ENCODE measurements around the gene NHERF2.

The NHERF2 gene

DNA sequence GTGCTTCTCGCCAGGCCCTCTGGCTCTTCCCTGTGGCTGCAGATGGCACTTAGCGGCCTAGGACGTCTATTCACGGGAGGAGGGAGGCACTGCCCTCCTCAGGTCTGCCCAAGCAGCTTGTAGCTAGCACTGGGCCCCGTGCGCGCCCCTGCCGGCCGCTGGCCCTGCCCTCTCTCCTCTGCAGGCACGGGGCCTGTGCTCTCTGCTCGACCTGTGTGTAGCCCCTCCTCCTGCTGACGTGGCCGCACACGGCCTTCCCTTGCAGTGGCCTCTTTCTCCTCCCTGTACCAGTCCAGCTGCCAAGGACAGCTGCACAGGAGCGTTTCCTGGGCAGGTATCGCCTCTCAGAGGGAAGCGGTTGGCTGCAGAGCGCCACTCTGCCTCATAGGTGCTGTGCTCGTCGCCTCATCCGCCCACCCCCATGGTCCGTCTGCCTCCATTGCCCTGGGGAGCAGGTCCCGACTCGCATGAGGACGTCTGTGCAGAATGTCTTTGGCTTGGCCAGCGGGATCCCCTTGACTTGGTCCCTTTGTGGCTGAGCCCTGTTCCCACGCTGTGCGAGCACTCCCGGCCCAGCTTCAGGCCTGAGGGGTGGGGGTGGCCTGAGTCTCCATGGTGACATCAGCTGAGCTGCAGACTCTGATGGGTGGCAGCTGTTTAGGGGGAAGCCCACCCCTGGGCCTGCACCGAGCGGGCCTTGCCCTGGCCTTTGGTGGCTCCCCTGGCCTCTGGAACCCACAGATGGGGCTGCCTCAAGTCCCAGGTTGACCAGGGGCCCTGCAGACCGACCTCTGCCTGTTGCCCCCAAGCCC, 55.7 kb downstream of the NHERF2 start:
- H3K4me3 ChIP-seq (ENCODE audit: low read length): no peak overlapping the region
- TF ChIP-seq, protein P1, sequence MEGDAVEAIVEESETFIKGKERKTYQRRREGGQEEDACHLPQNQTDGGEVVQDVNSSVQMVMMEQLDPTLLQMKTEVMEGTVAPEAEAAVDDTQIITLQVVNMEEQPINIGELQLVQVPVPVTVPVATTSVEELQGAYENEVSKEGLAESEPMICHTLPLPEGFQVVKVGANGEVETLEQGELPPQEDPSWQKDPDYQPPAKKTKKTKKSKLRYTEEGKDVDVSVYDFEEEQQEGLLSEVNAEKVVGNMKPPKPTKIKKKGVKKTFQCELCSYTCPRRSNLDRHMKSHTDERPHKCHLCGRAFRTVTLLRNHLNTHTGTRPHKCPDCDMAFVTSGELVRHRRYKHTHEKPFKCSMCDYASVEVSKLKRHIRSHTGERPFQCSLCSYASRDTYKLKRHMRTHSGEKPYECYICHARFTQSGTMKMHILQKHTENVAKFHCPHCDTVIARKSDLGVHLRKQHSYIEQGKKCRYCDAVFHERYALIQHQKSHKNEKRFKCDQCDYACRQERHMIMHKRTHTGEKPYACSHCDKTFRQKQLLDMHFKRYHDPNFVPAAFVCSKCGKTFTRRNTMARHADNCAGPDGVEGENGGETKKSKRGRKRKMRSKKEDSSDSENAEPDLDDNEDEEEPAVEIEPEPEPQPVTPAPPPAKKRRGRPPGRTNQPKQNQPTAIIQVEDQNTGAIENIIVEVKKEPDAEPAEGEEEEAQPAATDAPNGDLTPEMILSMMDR (conservative IDR thresholded peaks at IDR 0.05; ENCODE audit: low read depth, low read length): no peak
- DNase-seq (ENCODE audit: low read depth): no peak

DNA sequence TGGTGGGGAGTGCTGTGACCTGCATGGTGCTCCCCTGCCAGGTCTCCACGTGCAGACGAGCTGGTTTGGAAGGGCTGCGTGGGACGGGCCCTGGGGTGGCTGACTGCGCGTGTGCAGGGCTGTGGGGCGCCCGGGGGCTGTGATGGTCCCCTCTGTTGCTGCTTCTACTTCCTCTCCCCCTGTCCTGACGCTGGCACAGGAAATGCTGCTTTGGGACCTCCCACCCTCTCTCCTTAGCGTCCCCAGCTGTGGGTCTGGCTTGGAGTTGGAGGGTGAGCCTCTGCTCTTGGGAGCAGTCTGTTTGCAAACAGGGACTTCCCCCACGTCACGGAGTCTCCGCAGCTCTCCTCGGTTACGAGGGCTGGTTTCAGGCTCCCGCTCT, 56.3 kb downstream of the NHERF2 start:
- TF ChIP-seq, protein P1 (conservative IDR thresholded peaks at IDR 0.05; ENCODE audit: low read depth, low read length): no peak
- H3K4me3 ChIP-seq (ENCODE audit: low read length): no peak overlapping the region
- no peak for DNase-seq (ENCODE audit: low read depth)

DNA sequence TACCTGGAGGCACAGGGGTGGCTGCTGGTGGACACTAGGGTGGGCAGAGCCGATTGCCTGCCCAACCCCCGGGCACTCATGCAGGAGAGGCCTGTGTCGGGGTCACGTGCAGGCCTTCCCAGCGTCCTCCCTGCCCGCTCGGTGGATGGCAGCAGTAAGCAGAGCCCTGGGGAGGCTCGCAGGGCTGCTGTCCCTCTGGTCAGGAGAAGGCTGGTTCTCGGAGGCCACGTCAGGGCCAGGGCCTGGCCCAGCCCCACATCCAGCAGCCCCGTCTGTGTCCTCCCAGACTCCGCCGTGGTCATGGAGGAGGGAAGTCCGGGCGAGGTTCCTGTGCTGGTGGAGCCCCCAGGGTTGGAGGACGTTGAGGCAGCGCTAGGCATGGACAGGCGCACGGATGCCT, 56.7 kb downstream of the NHERF2 start:
- TF ChIP-seq, protein P1 (conservative IDR thresholded peaks at IDR 0.05; ENCODE audit: low read depth, low read length): no peak
- no peak overlapping the region for H3K4me3 ChIP-seq (ENCODE audit: low read length)
- DNase-seq (ENCODE audit: low read depth): no peak

DNA sequence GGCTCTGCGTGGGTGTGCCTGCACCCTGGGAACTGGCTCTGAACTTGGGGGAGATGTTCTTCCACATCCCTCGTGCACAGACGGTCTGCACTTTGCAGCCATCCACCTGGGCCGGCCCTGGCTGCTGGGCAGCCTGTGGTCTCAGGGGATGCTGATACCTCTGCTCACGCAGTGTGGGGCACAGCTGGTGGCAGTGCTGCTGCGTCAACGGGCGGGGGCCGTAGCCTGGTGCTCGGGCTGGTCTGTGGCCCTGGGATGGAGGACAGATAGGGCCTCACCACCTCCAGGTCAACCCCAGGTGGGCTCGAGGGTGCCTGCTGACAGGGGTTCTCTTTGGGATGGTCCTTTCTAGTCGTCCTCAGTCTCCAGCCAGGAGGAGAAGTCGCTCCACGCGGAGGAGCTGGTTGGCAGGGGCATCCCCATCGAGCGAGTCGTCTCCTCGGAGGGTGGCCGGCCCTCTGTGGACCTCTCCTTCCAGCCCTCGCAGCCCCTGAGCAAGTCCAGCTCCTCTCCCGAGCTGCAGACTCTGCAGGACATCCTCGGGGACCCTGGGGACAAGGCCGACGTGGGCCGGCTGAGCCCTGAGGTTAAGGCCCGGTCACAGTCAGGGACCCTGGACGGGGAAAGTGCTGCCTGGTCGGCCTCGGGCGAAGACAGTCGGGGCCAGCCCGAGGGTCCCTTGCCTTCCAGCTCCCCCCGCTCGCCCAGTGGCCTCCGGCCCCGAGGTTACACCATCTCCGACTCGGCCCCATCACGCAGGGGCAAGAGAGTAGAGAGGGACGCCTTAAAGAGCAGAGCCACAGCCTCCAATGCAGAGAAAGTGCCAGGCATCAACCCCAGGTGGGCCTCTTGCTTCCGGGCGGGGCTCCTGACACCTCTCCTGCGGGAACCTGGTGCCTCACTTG, 57.4 kb downstream of the NHERF2 start:
- no peak for DNase-seq (ENCODE audit: low read depth)
- TF ChIP-seq, protein P1 (conservative IDR thresholded peaks at IDR 0.05; ENCODE audit: low read depth, low read length): no peak

DNA sequence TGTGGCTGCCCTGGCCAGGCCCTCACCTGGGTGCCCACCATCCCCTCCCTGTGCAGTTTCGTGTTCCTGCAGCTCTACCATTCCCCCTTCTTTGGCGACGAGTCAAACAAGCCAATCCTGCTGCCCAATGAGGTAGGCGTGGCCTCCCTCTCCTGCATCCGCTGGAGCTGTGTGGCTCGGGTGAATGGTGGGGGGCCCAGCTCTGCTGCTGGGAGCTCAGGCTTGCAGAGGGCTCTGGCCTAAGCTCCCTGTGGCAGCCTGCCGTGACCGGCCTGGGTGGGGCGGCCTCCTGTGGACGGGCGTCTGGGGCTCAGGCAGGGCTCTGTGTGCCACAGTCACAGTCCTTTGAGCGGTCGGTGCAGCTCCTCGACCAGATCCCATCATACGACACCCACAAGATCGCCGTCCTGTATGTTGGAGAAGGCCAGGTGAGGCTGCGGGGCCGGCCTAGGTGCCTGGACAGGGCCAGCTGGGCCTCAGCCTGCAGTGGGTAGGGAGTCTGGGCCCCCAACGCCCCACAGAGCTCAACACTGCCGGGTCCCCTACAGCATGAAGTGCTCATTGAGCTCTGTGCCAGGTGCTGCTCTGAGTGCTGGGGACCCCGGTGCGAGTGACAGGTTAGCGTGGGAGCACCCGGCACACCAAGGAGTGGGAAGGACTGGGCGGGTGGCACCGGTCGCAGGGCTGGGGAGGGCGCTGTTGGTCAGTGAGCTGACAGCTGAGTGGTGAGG, 58.4 kb downstream of the NHERF2 start:
- TF ChIP-seq, protein P1 (conservative IDR thresholded peaks at IDR 0.05; ENCODE audit: low read depth, low read length): no peak
- no peak overlapping the region for H3K4me3 ChIP-seq (ENCODE audit: low read length)
- DNase-seq (ENCODE audit: low read depth): no peak

More for the DNA sequence above, 57.4 kb downstream of the NHERF2 start:
- H3K4me3 ChIP-seq (ENCODE audit: low read length): no peak overlapping the region

DNA sequence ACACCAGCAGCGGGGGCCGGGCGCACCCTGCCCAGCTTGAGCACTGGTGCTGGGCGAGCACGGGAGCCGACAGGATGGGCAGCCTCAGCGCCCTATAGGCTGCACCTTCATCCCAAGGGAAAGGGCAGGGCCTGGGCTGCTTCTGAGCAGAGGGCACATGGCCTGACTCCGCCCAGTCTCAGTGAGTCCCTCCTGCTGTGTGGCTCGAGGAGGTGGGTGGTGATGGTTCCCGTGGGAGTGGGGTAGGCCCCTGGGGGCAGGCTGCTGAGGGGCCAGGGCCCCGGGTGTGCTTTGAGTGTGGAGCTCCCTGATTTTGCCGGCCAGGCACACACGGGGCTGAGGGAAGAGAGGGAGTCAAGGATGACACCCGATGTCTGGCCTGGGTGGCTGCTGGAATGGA, 59.0 kb downstream of the NHERF2 start:
- TF ChIP-seq, protein P1 (conservative IDR thresholded peaks at IDR 0.05; ENCODE audit: low read depth, low read length): no peak
- DNase-seq (ENCODE audit: low read depth): no peak
- no peak overlapping the region for H3K4me3 ChIP-seq (ENCODE audit: low read length)
